ENCODE data around the gene TMEM117. TPM values are rescaled to one million over a fixed set of nuclear protein-coding genes. Genes with fewer than 3 reads are reported as not detected.

Gene TMEM117
- total RNA-seq, 2 experiments from 2014 or later = 1.6 to 1.7 TPM

DNA sequence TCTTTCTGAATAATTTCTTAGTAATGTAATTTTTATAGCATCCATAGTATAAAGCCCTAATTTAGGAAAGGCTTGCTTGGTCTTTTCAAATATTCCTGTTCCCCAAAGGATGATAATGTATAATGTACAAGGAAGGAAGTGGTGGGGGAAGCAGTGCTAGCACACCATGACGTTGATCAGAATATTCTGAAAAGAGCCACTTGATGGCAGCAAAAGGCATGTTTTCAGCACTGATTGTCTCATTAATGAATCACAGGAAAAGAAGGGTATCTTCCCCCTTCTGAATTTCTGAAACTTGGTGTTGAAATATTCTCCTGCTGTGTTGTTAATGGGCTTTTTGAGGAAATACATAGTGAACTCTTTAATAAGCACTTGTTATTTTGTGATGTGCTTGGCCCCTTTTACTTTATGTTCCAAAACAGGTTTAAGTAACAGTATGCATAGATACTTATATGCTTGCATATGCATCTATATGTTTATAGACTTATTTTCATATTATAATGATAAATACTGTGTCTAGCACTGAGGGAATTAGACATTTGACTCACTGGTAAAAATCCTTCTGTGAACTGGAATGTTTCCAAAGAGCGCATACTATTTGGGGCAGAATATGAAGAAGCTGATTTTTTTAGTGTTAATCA, 122.0 kb downstream of the TMEM117 start:
- Mint-ChIP-seq H3K4me3 (no peak overlapping the region), H3K4me1 (peaks cover 21% of the 10 kb centered on the region), H3K36me3 (ENCODE audit: low read depth) (no peaks in the 10 kb centered on the region), H3K9me3 (no peaks in the 10 kb centered on the region), H3K27me3 (no peaks in the 10 kb centered on the region), H3K27ac (no peak overlapping the region)
- peak; percentile 17 for DNase-seq
- POLR2A ChIA-PET = no interaction called here
- CTCF ChIA-PET = no interaction called here

DNA sequence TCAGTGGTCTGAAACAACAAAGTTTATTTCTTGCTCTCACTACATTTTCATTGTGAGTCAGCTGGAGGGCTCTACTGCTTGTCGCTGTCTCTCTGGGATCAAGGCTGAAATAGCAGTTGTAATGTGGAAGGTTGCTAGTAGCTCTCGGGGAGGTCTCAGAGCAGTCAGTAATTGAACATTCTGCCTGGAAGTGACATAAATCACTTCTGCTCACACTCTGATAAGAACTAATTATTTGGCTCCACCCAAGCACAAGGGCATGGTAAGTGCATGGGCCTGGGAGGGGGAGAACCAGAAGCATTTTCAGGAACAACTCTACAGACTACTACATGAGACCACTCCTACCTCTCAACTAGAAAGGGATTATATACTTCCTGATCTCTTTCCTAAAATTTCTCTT, 128.2 kb downstream of the TMEM117 start:
- CTCF ChIA-PET = no interaction called here
- Mint-ChIP-seq H3K9me3 (no peaks in the 10 kb centered on the region), H3K36me3 (ENCODE audit: low read depth) (no peaks in the 10 kb centered on the region), H3K4me3 (no peak overlapping the region), H3K4me1 (no peaks in the 10 kb centered on the region), H3K27me3 (no peaks in the 10 kb centered on the region), H3K27ac (no peak overlapping the region)
- DNase-seq = no peak
- POLR2A ChIA-PET = no interaction called here

DNA sequence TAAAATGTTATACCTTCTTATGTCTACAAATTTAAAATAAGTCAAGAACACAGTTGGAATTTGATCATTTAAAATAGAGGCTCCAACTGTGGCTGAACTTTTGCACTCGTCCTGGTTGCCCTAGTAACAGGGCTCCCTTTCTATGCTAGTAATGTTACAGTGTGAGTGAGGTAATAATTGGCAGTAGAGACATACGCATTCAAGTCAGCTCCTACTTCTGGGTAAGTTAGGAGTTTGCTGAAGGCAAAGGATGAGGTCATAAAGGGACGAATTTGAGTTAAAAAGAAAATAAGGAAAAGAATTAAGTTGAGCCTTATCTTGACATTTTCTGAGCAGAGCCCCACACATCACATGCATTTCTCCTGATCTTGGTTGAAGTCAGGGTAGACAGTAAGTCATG, 129.1 kb downstream of the TMEM117 start:
- H3K27me3 Mint-ChIP-seq = no peaks in the 10 kb centered on the region
- CTCF ChIA-PET = no interaction called here
- no peaks in the 10 kb centered on the region for H3K9me3 Mint-ChIP-seq
- no peaks in the 10 kb centered on the region for H3K4me1 Mint-ChIP-seq
- no peaks in the 10 kb centered on the region for H3K36me3 Mint-ChIP-seq (ENCODE audit: low read depth)
- H3K4me3 Mint-ChIP-seq = no peak overlapping the region
- H3K27ac Mint-ChIP-seq = no peak overlapping the region
- POLR2A ChIA-PET = no interaction called here
- no peak for DNase-seq

DNA sequence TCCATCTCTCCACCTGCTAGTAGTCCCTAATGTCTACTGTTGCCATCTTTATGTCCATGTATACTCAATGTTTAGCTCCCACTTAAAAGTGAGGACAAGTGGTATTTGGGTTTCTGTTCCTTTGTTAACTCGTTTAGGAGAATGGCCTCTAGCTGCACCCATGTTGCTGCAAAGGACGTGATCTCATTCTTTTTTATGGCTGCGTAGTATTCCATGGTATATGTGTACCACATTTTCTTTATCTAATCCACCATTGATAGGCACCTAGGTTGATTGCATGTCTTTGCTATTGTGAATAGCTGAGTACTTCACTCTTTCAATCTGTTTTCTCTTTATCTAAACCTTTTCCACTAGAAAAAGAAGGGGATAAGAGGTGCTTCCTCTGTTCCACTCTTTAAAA, 130.0 kb downstream of the TMEM117 start:
- Mint-ChIP-seq H3K27me3 (no peaks in the 10 kb centered on the region), H3K4me1 (no peaks in the 10 kb centered on the region), H3K27ac (no peak overlapping the region), H3K4me3 (no peak overlapping the region), H3K9me3 (no peaks in the 10 kb centered on the region), H3K36me3 (ENCODE audit: low read depth) (no peaks in the 10 kb centered on the region)
- POLR2A ChIA-PET = no interaction called here
- DNase-seq = no peak
- CTCF ChIA-PET = no interaction called here

DNA sequence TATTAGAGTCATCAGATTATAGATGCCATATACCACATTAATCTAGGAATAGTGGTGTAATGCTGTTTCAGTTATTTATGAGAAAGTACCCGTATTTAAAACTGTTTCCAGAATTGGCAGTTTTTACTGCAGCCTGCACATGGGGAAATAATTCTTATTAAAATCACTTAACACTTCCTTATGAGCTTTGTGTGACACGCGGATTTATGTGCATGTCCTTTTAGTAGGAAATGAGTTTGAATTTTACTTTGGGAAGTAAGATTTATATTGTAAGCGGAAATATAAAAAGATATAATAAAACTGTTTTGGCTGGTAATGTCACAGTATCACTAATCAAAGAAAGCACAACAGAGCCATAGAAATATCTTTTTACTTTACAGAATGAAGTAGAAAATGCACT, 132.9 kb downstream of the TMEM117 start:
- no peak overlapping the region for H3K4me3 Mint-ChIP-seq
- CTCF ChIA-PET = no interaction called here
- H3K9me3 Mint-ChIP-seq = no peaks in the 10 kb centered on the region

DNA sequence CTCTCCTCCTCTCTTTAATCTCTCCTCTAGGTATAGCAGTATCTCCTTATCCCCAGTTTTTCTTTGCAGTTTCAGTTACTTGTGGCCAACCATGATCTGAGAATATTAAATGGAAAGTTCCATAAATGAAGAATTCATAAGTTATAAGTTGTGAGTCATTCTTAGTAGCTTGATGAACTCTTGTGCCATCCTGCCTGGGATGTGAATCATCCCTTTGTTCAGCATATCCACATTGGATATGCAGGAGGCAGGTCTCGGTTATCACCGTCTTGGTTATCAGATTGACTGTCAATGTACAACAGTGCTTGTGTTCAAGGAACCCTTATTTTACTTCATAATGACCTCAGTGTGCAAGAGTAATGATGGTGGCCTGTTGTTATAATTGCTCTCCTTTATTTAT, 134.0 kb downstream of the TMEM117 start:
- no peaks in the 10 kb centered on the region for H3K36me3 Mint-ChIP-seq (ENCODE audit: low read depth)
- no peak overlapping the region for H3K4me3 Mint-ChIP-seq
- ChIA-PET CTCF (no interaction called here), POLR2A (no interaction called here)
- H3K27me3 Mint-ChIP-seq = no peaks in the 10 kb centered on the region
- no peak overlapping the region for H3K27ac Mint-ChIP-seq
- DNase-seq = no peak
- no peaks in the 10 kb centered on the region for H3K4me1 Mint-ChIP-seq
- H3K9me3 Mint-ChIP-seq = no peaks in the 10 kb centered on the region

More for the DNA sequence above, 132.9 kb downstream of the TMEM117 start:
- no peak for DNase-seq
- H3K4me1 Mint-ChIP-seq = no peaks in the 10 kb centered on the region
- no peaks in the 10 kb centered on the region for H3K36me3 Mint-ChIP-seq (ENCODE audit: low read depth)
- H3K27me3 Mint-ChIP-seq = no peaks in the 10 kb centered on the region
- H3K27ac Mint-ChIP-seq = no peak overlapping the region
- POLR2A ChIA-PET = no interaction called here

DNA sequence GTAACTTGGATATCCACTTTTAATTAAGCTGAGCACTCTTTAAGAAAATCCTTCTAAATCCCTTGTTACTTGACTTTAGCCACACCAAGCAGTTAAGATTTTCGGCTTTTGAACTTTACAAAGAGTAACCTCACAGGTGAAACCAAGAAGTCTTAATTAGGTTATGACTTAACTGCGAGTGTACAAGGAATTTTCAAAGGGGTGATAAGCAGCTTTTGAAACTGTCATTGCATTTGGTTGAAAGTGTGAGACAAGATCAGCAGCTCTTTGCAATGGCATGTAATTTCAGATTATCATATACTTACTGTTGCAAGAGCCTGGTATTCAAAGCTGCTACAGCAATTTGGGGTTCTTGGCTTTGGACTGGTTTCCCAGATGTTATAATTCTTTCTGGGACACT, 137.5 kb downstream of the TMEM117 start:
- POLR2A ChIA-PET = no interaction called here

DNA sequence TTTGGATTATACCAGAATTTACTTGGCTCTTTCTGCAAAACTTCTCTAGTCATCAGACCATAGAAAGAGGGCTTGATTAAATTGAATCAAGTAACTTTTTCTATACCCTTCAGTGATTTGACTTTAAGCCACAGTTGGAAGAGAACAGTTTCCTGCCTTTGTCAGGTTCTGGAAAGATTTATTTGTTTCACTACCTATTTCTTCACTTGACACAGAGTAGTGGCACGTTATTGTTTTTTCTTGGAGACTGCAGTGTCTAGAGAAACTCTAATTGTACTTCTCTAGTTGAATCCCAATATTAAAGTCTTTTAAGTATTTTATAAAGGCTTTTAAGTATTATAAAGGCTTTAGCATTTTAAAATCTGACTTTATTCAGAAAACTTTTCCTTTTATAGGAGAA, 138.1 kb downstream of the TMEM117 start:
- no peak overlapping the region for H3K4me3 Mint-ChIP-seq
- no peaks in the 10 kb centered on the region for H3K36me3 Mint-ChIP-seq (ENCODE audit: low read depth)
- no peak for DNase-seq
- peaks cover 5% of the 10 kb centered on the region for H3K9me3 Mint-ChIP-seq
- H3K27ac Mint-ChIP-seq = no peak overlapping the region
- ChIA-PET CTCF (no interaction called here), POLR2A (no interaction called here)
- no peaks in the 10 kb centered on the region for H3K4me1 Mint-ChIP-seq
- no peaks in the 10 kb centered on the region for H3K27me3 Mint-ChIP-seq

More for the DNA sequence above, 137.5 kb downstream of the TMEM117 start:
- no peak for DNase-seq
- no peaks in the 10 kb centered on the region for H3K36me3 Mint-ChIP-seq (ENCODE audit: low read depth)
- peaks cover 5% of the 10 kb centered on the region for H3K9me3 Mint-ChIP-seq
- CTCF ChIA-PET = no interaction called here
- no peak overlapping the region for H3K27ac Mint-ChIP-seq
- no peak overlapping the region for H3K4me3 Mint-ChIP-seq
- no peaks in the 10 kb centered on the region for H3K4me1 Mint-ChIP-seq
- H3K27me3 Mint-ChIP-seq = no peaks in the 10 kb centered on the region

DNA sequence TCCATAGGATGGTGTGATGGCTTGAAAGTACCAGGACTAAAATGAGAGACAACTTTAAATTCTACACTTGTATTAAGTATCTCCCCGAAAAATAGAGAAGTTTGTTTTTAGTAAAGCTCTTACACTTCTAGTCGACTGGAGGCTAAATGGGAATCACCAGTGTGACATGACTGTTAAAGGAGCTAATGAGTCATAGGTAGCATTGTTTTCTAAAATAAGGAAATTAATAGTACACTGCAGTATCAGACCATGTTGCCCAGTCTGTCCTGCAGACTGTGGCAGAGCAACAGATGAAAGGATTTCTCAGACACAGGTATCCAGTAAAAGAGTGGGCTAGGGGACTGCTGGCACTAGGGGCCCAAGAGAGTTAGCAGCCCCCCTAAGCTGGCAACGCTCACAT, 140.1 kb downstream of the TMEM117 start:
- CTCF ChIA-PET = no interaction called here
- Mint-ChIP-seq H3K4me1 (no peaks in the 10 kb centered on the region), H3K36me3 (ENCODE audit: low read depth) (no peaks in the 10 kb centered on the region), H3K27ac (no peak overlapping the region), H3K27me3 (no peaks in the 10 kb centered on the region), H3K4me3 (no peak overlapping the region), H3K9me3 (peaks cover 7% of the 10 kb centered on the region)
- POLR2A ChIA-PET = no interaction called here
- DNase-seq = no peak

DNA sequence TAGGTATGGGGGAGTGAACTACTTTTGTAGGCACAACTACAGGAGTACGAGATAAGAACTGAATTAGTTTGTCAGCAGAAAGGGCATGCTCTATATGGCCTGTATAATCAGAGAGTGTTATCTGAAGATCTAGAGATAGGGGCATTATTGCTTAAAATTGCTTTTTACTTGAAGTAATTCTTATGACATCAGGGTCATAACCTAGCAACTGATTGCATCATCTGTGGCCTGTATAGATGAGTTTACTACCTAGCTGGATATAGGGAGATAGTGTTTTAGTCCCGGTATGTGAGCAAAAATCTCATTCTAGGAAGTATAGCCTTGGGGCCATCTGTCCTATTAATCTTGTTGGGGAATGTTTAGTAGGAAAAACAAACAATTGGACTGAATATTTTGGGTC, 142.7 kb downstream of the TMEM117 start:
- H3K9me3 Mint-ChIP-seq = peaks cover 9% of the 10 kb centered on the region
- H3K27ac Mint-ChIP-seq = no peak overlapping the region
- no peak for DNase-seq
- no peaks in the 10 kb centered on the region for H3K36me3 Mint-ChIP-seq (ENCODE audit: low read depth)
- H3K4me1 Mint-ChIP-seq = no peaks in the 10 kb centered on the region
- H3K4me3 Mint-ChIP-seq = no peak overlapping the region
- H3K27me3 Mint-ChIP-seq = no peaks in the 10 kb centered on the region
- CTCF ChIA-PET = no interaction called here
- POLR2A ChIA-PET = no interaction called here

DNA sequence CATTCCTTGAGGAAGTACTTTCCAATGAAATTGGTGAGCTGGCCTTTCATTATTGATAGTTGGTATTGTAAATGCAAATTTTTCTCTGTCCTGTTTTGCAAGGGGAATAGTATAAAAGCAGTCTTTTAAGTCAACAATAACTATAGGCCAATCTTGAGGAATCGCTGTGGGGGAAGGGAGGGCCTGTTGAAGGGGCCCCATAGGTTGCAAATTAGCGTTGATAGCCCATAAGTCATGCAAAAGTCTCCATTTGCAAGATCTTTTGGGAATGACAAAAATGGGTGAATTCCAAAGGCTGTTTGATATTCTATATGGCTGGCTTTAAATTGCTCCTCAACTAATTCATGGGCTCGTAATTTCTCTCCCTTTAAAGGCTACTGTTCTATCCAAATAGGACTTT, 143.6 kb downstream of the TMEM117 start:
- ChIA-PET POLR2A (no interaction called here), CTCF (no interaction called here)
- no peak for DNase-seq
- no peaks in the 10 kb centered on the region for H3K27me3 Mint-ChIP-seq
- H3K4me3 Mint-ChIP-seq = no peak overlapping the region
- H3K27ac Mint-ChIP-seq = no peak overlapping the region
- H3K9me3 Mint-ChIP-seq = peaks cover 9% of the 10 kb centered on the region
- H3K4me1 Mint-ChIP-seq = no peaks in the 10 kb centered on the region
- no peaks in the 10 kb centered on the region for H3K36me3 Mint-ChIP-seq (ENCODE audit: low read depth)

DNA sequence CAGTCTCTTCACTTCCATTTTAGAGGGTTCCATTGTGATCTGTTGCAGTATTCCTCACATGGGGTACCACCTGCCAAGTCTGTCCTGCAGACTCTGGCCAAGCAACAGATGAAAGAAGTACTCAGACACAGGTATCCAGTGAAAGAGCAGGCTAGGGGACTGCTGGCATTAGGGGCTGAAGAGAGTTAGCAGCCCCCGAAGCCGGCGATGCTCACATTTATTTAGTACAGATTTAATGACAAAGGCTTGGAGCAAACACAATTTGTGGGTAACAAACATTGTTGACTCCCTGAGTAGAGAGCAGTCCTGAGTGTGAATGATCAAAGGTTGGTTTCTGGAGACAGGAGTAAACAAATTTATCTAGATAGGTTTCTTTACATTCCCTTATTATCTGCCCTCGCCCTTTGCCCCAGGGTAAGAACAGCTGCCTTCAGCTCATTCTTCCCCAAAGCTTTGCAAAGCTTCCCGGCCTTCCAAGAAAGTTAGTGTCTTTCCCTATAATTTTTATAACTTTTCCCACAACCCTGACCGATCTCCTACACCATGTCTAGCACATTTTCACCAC, 144.8 kb downstream of the TMEM117 start:
- Mint-ChIP-seq H3K27ac (no peak overlapping the region), H3K36me3 (ENCODE audit: low read depth) (no peaks in the 10 kb centered on the region), H3K27me3 (no peaks in the 10 kb centered on the region), H3K4me3 (no peak overlapping the region), H3K4me1 (no peaks in the 10 kb centered on the region), H3K9me3 (peaks cover 9% of the 10 kb centered on the region)
- ChIA-PET CTCF (no interaction called here), POLR2A (no interaction called here)
- DNase-seq = no peak

DNA sequence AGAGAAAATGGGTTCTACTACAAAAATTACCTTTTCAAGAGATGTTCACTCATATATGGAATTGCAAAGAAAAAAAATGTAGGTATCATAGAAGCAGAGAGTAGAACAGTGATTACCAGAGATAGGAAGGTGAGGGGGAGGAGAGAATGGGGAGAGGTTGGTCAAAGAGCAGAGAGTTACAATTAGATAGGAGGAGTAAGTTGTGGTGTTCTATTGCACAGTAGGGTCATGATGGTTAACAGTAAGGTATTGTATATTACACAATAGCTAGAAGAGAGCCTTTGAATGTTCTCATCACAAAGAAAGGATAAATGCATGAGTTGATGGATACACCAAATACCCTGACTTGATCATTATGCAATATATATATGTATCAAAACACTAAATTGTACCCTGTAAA, 145.8 kb downstream of the TMEM117 start:
- H3K9me3 Mint-ChIP-seq = peaks cover 7% of the 10 kb centered on the region
- H3K4me3 Mint-ChIP-seq = no peak overlapping the region
- no peaks in the 10 kb centered on the region for H3K4me1 Mint-ChIP-seq
- H3K27ac Mint-ChIP-seq = no peak overlapping the region
- H3K36me3 Mint-ChIP-seq (ENCODE audit: low read depth) = no peaks in the 10 kb centered on the region
- H3K27me3 Mint-ChIP-seq = no peaks in the 10 kb centered on the region
- ChIA-PET CTCF (no interaction called here), POLR2A (no interaction called here)
- no peak for DNase-seq

DNA sequence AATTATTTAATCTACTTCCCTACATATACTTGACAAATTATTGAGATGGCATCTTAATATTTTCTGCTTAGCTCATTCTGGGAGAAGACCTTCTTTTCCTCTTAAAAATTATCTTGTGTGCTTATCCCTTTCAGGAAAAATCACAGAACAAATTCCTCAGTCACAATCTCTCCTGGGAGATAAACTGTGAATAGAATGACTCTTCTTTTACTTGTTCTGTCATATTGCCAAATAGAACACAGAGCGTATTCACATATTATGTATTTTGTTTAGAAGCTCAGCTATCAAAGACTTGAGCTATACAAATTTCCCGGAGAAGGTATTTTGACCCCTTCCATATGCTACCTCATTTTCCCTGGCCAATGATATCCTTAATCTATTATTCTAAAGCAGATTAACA, 146.7 kb downstream of the TMEM117 start:
- Mint-ChIP-seq H3K4me3 (no peak overlapping the region), H3K4me1 (no peaks in the 10 kb centered on the region), H3K27ac (no peak overlapping the region), H3K36me3 (ENCODE audit: low read depth) (no peaks in the 10 kb centered on the region), H3K9me3 (peaks cover 7% of the 10 kb centered on the region), H3K27me3 (no peaks in the 10 kb centered on the region)
- CTCF ChIA-PET = no interaction called here
- POLR2A ChIA-PET = no interaction called here
- DNase-seq = no peak
